Ovary (tissue), 3 donors: Measurements from ENCODE around the gene GRAP2.
"Not testable (repeated sequence)": the region's sequence is repeated elsewhere in the genome, so short reads cannot be mapped to it uniquely, and the experiment has no call there.

Experiments
- EP300 ChIP-seq: sonication (generic); formaldehyde crosslinking; IDR thresholded peaks from one replicate; pipeline ENCODE4 v1.6.1; 2017; ENCODE audit warnings: antibody characterized with exemption
- TF ChIP-seq, protein P1 (sequence below), 3 donors: fragments of 450-650 bp in 2 of 3; fragments of 200-600 bp in 1 of 3; IDR thresholded peaks; one replicate each; pipeline versions ENCODE4 v1.5.1 to v1.8.0; 2016 to 2022; ENCODE audit warnings: antibody characterized with exemption in 3 of 3, mild to moderate bottlenecking in 1 of 3
- donor health status: DM: no; HTN: no; CAD: no.

DNA sequence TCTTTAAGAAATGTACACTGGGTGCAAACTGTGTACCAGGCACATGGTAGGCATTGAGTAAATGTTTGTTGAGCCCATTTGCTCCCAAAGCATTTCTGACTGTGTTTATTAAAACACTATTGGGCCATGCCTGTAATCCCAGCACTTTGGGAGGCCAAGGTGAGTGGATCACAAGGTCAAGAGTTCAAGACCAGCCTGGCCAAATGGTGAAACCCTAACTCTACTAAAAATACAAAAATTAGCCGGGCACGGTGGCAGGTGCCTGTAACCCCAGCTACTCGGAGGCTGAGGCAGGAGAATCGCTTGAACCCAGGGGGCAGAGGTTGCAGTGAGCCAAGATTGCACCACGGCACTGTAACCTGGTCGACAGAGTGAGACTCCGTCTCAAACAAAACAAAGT lies 92.0 kb downstream of the GRAP2 start:
- TF ChIP-seq, protein P1, sequence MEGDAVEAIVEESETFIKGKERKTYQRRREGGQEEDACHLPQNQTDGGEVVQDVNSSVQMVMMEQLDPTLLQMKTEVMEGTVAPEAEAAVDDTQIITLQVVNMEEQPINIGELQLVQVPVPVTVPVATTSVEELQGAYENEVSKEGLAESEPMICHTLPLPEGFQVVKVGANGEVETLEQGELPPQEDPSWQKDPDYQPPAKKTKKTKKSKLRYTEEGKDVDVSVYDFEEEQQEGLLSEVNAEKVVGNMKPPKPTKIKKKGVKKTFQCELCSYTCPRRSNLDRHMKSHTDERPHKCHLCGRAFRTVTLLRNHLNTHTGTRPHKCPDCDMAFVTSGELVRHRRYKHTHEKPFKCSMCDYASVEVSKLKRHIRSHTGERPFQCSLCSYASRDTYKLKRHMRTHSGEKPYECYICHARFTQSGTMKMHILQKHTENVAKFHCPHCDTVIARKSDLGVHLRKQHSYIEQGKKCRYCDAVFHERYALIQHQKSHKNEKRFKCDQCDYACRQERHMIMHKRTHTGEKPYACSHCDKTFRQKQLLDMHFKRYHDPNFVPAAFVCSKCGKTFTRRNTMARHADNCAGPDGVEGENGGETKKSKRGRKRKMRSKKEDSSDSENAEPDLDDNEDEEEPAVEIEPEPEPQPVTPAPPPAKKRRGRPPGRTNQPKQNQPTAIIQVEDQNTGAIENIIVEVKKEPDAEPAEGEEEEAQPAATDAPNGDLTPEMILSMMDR (IDR thresholded peaks at IDR 0.05): not testable (repeated sequence)
- TF ChIP-seq EP300: not testable (repeated sequence)
